GM06990 (cell line): ENCODE results near the gene SLC35F6.

Experiments
- DNase-seq: peaks from one replicate; pipeline ENCODE4 v3.0.0-alpha.2; 2011; ENCODE audit not compliant: insufficient read length; ENCODE audit errors: extremely low read depth
- H3K27me3 ChIP-seq: replicated peaks from 2 replicates; pipeline ENCODE4 v1.6.0; 2011; ENCODE audit warnings: low read length; ENCODE audit not compliant: control insufficient read depth, insufficient read depth
- H3K36me3 ChIP-seq: 2 replicates; pipeline ENCODE4 v1.5.1; 2011; ENCODE audit warnings: low read length; ENCODE audit not compliant: control insufficient read depth, insufficient read depth
- H3K4me3 ChIP-seq: replicated peaks from 2 replicates; pipeline ENCODE4 v1.5.1; 2011; ENCODE audit warnings: low read depth, mild to moderate bottlenecking, control low read depth, low read length
- CTCF ChIP-seq: IDR thresholded peaks from 2 replicates; pipeline ENCODE4 v1.5.1; 2011; ENCODE audit warnings: low read length, control low read depth, mild to moderate bottlenecking, inconsistent platforms; ENCODE audit not compliant: insufficient read depth, poor library complexity, severe bottlenecking

The SLC35F6 gene

GRCh38 chr2:26718949-26719686 lies 45.0 kb upstream of the SLC35F6 start:
- no peak for TF ChIP-seq CTCF

GRCh38 chr2:26720322-26721114 lies 43.6 kb upstream of the SLC35F6 start:
- H3K4me3 ChIP-seq = no peak overlapping the region
- no peak for DNase-seq
- no peak for TF ChIP-seq CTCF

More at GRCh38 chr2:26718949-26719686, 45.0 kb upstream of the SLC35F6 start:
- no peaks in the 10 kb centered on the region for H3K36me3 ChIP-seq
- no peaks in the 10 kb centered on the region; the same call in 1 of the 2 replicates for H3K27me3 ChIP-seq
- H3K4me3 ChIP-seq = no peak overlapping the region
- DNase-seq = no peak

GRCh38 chr2:26721115-26722032 lies 42.7 kb upstream of the SLC35F6 start:
- DNase-seq = no peak
- H3K27me3 ChIP-seq = no peaks in the 10 kb centered on the region
- TF ChIP-seq CTCF = no peak
- H3K36me3 ChIP-seq = no peaks in the 10 kb centered on the region
- no peak overlapping the region for H3K4me3 ChIP-seq

More at GRCh38 chr2:26720322-26721114, 43.6 kb upstream of the SLC35F6 start:
- H3K36me3 ChIP-seq = no peaks in the 10 kb centered on the region
- H3K27me3 ChIP-seq = no peaks in the 10 kb centered on the region

GRCh38 chr2:26722328-26722727 lies 41.8 kb upstream of the SLC35F6 start:
- TF ChIP-seq CTCF = no peak
- H3K4me3 ChIP-seq = no peak overlapping the region
- DNase-seq = no peak
- H3K36me3 ChIP-seq = no peaks in the 10 kb centered on the region
- no peaks in the 10 kb centered on the region for H3K27me3 ChIP-seq

- H3K27me3 ChIP-seq = no peaks in the 10 kb centered on the region
- TF ChIP-seq CTCF = no peak
- H3K36me3 ChIP-seq = no peaks in the 10 kb centered on the region
- DNase-seq = no peak
- H3K4me3 ChIP-seq = no peak overlapping the region
Measured at GRCh38 chr2:26722911-26723310, 41.2 kb upstream of the SLC35F6 start.
